ENCODE measurements around the gene CMTM1.
"Not testable (repeated sequence)": the region's sequence is repeated elsewhere in the genome, so short reads cannot be mapped to it uniquely, and the experiment has no call there.

Gene CMTM1

GRCh38 chr16:66563574-66564334 lies 2.5 kb upstream of the CMTM1 start:
- TF ChIP-seq, protein P1, sequence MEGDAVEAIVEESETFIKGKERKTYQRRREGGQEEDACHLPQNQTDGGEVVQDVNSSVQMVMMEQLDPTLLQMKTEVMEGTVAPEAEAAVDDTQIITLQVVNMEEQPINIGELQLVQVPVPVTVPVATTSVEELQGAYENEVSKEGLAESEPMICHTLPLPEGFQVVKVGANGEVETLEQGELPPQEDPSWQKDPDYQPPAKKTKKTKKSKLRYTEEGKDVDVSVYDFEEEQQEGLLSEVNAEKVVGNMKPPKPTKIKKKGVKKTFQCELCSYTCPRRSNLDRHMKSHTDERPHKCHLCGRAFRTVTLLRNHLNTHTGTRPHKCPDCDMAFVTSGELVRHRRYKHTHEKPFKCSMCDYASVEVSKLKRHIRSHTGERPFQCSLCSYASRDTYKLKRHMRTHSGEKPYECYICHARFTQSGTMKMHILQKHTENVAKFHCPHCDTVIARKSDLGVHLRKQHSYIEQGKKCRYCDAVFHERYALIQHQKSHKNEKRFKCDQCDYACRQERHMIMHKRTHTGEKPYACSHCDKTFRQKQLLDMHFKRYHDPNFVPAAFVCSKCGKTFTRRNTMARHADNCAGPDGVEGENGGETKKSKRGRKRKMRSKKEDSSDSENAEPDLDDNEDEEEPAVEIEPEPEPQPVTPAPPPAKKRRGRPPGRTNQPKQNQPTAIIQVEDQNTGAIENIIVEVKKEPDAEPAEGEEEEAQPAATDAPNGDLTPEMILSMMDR (conservative IDR thresholded peaks at IDR 0.05; ENCODE audit: low read depth, low read length): no peak
- DNase-seq (ENCODE audit: low read depth): no peak
- no peak overlapping the region for H3K4me3 ChIP-seq (ENCODE audit: low read length)

DNA sequence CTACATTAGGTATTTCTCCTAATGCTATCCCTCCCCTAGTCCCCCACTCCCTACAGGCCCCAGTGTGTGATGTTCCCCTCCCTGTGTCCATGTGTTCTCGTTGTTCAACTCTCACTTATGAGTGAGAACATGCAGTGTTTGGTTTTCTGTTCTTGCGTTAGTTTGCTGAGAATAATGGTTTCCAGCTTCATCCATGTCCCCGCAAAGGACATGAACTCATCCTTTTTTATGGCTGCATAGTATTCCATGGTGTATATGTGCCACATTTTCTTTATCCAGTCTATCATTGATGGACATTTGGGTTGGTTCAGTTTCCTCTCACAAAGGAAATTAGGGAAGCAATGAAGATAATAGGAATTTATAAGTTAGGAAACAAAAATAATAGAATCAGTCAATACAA lies 1.0 kb downstream of the CMTM1 start:
- DNase-seq (ENCODE audit: low read depth); H3K4me3 ChIP-seq (ENCODE audit: low read length): not testable (repeated sequence)

- no peak for DNase-seq (ENCODE audit: low read depth)
- no peak overlapping the region for H3K4me3 ChIP-seq (ENCODE audit: low read length)
- TF ChIP-seq, protein P1 (conservative IDR thresholded peaks at IDR 0.05; ENCODE audit: low read depth, low read length): no peak
Observed at GRCh38 chr16:66568355-66568754, 2.1 kb downstream of the CMTM1 start.

DNA sequence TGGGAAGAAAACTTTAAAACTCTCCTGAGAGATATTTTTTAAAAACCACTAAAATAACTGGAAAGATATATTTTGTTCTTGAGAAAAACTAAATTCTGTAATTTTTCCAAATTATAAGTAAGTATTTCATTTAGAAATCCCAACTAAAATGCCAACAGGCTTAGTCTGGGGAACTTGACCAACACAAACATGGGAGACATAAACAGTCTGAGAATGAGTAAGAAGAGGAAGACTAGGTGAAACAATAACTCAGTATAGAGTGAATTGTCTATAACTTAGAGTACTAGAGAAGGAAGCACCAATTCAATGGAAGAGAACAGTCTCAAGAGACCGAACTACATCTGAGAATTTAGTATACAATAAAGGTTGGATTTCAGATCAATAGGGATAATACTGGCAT lies 2.9 kb downstream of the CMTM1 start:
- H3K4me3 ChIP-seq (ENCODE audit: low read length): no peak overlapping the region
- TF ChIP-seq, protein P1 (conservative IDR thresholded peaks at IDR 0.05; ENCODE audit: low read depth, low read length): no peak
- no peak for DNase-seq (ENCODE audit: low read depth)

GRCh38 chr16:66569827-66570405 lies 3.7 kb downstream of the CMTM1 start:
- H3K4me3 ChIP-seq (ENCODE audit: low read length): no peak overlapping the region
- TF ChIP-seq, protein P1 (conservative IDR thresholded peaks at IDR 0.05; ENCODE audit: low read depth, low read length): no peak
- peak; percentile 86 for DNase-seq (ENCODE audit: low read depth)

DNA sequence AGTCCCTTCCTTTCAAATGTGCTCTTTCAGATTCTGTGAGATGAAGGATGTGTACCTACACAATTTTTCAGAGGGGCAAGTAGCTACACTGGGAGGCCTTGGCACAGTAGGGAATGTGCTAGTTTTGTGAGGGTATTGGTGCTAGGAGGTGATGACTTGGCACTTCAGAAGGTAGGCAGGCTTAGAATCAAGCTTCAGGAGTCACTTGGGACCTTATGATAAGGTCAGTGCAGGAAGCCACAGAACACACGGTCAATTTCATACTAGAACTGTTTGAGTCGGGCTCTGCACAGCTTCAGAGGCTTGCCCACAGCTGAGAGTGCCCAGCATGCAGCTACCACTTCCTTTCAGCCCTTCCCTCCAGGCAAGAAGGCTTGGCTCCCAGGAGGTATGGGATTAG lies 6.1 kb downstream of the CMTM1 start:
- DNase-seq (ENCODE audit: low read depth): no peak
- TF ChIP-seq, protein P1 (conservative IDR thresholded peaks at IDR 0.05; ENCODE audit: low read depth, low read length): no peak
- no peak overlapping the region for H3K4me3 ChIP-seq (ENCODE audit: low read length)

GRCh38 chr16:66574081-66574480 lies 7.8 kb downstream of the CMTM1 start:
- DNase-seq (ENCODE audit: low read depth): no peak
- TF ChIP-seq, protein P1 (conservative IDR thresholded peaks at IDR 0.05; ENCODE audit: low read depth, low read length): no peak

More at GRCh38 chr16:66574081-66574480, 7.8 kb downstream of the CMTM1 start:
- no peak overlapping the region for H3K4me3 ChIP-seq (ENCODE audit: low read length)

Measured in retinal pigment epithelial cell (primary cell).